Chondrocyte (in vitro differentiated cells): ENCODE measurements around the gene FAM83F. TPM values are rescaled to one million over a fixed set of nuclear protein-coding genes. Genes with fewer than 3 reads are reported as not detected.
A peak's percentile ranks its signal among the peaks of the same experiment; 100 is the strongest.

Experiments used
- DNase-seq: peaks from one replicate; pipeline ENCODE4 v3.0.0; 2021; ENCODE audit warnings: mixed read lengths, low spot score
- H3K27ac Mint-ChIP-seq: one replicate; pipeline ENCODE4 v1.8.0; 2021; ENCODE audit warnings: mild to moderate bottlenecking, moderate library complexity, mixed read lengths; ENCODE audit not compliant: unreplicated experiment
- H3K27me3 Mint-ChIP-seq: 2 replicates; pipeline ENCODE4 v1.8.0; 2021; ENCODE audit warnings: low read depth, mixed read lengths
- H3K36me3 Mint-ChIP-seq: 2 replicates; pipeline ENCODE4 v1.8.0; 2021; ENCODE audit warnings: low read depth, mixed read lengths
- H3K4me1 Mint-ChIP-seq: 2 replicates; pipeline ENCODE4 v1.8.0; 2021; ENCODE audit warnings: low read depth, mild to moderate bottlenecking, mixed read lengths
- H3K4me3 Mint-ChIP-seq: one replicate; pipeline ENCODE4 v1.8.0; 2021; ENCODE audit warnings: mild to moderate bottlenecking, moderate library complexity, mixed read lengths; ENCODE audit not compliant: unreplicated experiment
- H3K9me3 Mint-ChIP-seq: 2 replicates; pipeline ENCODE4 v1.8.0; 2021; ENCODE audit warnings: low read depth, mixed read lengths
- CTCF ChIP-seq: fragments of 200-600 bp; sonication (generic); IDR thresholded peaks from 2 replicates; pipeline ENCODE4 v1.5.0; 2021; ENCODE audit warnings: antibody characterized with exemption, mild to moderate bottlenecking, moderate library complexity
- total RNA-seq: library from RNA; stranded (reverse); gene quantifications from 3 replicates; pipeline ENCODE4 v1.2.1, GENCODE V29; 2021

Gene FAM83F
- total RNA-seq, 1 donor from 2014 or later: 0.22 TPM

GRCh38 chr22:40035351-40035750 lies 40.6 kb downstream of the FAM83F start:
- H3K27ac Mint-ChIP-seq: no peak overlapping the region
- no peak overlapping the region for H3K4me3 Mint-ChIP-seq
- peaks cover 24% of the 10 kb centered on the region for H3K27me3 Mint-ChIP-seq
- H3K9me3 Mint-ChIP-seq: no peaks in the 10 kb centered on the region
- H3K36me3 Mint-ChIP-seq: no peaks in the 10 kb centered on the region
- peaks cover 17% of the 10 kb centered on the region for H3K4me1 Mint-ChIP-seq
- DNase-seq: no peak
- TF ChIP-seq CTCF: no peak

- H3K36me3 Mint-ChIP-seq: no peaks in the 10 kb centered on the region
- TF ChIP-seq CTCF: no peak
- H3K9me3 Mint-ChIP-seq: no peaks in the 10 kb centered on the region
- peaks cover 24% of the 10 kb centered on the region for H3K27me3 Mint-ChIP-seq
- no peak for DNase-seq
- H3K27ac Mint-ChIP-seq: no peak overlapping the region
- peaks cover 25% of the 10 kb centered on the region for H3K4me1 Mint-ChIP-seq
- H3K4me3 Mint-ChIP-seq: no peak overlapping the region
Observed at GRCh38 chr22:40036126-40036525, 41.4 kb downstream of the FAM83F start.

- H3K36me3 Mint-ChIP-seq: no peaks in the 10 kb centered on the region
- peaks cover 27% of the 10 kb centered on the region for H3K4me1 Mint-ChIP-seq
- no peaks in the 10 kb centered on the region for H3K9me3 Mint-ChIP-seq
- H3K27ac Mint-ChIP-seq: no peak overlapping the region
- no peak overlapping the region for H3K4me3 Mint-ChIP-seq
- DNase-seq: no peak
- peak; percentile 91 for TF ChIP-seq CTCF
- peaks cover 24% of the 10 kb centered on the region for H3K27me3 Mint-ChIP-seq
Observed at GRCh38 chr22:40036591-40037225, 42.0 kb downstream of the FAM83F start.

GRCh38 chr22:40037320-40037719 lies 42.6 kb downstream of the FAM83F start:
- Mint-ChIP-seq H3K4me1 (peaks cover 23% of the 10 kb centered on the region), H3K27me3 (peaks cover 24% of the 10 kb centered on the region), H3K9me3 (no peaks in the 10 kb centered on the region), H3K36me3 (no peaks in the 10 kb centered on the region), H3K27ac (no peak overlapping the region), H3K4me3 (no peak overlapping the region)
- no peak for DNase-seq
- no peak for TF ChIP-seq CTCF

GRCh38 chr22:40039482-40040115 lies 44.8 kb downstream of the FAM83F start:
- DNase-seq: no peak
- Mint-ChIP-seq H3K36me3 (peaks cover under 1% of the 10 kb centered on the region), H3K27me3 (peaks cover 19% of the 10 kb centered on the region), H3K27ac (no peak overlapping the region), H3K4me1 (peaks cover 31% of the 10 kb centered on the region), H3K9me3 (no peaks in the 10 kb centered on the region), H3K4me3 (peak overlapping the region; percentile 1)
- no peak for TF ChIP-seq CTCF
